ENCODE measurements around the gene FAM163B. TPM values are rescaled to one million over a fixed set of nuclear protein-coding genes. Genes with fewer than 3 reads are reported as not detected.

FAM163B gene
- polyA plus RNA-seq, 3 donors from 2014 or later = not detected

DNA sequence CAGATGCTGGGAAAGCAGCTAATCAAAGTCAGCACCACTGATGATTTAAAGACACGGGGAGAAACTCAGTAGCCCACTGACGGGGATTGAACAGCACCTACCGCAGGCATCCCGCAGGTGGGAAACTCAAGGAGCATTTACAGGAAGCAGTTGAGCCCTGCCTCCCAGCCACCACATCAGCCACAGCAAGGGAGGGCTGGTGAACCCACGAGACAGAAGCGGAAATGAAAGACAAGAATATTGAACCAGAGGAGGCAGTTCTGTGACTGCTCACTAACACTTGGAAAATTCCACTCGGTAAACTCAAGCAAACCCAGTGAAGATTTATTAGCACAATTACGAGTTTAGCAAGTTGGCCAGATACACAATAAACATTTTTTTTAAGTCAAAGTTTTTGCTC lies 10.6 kb upstream of the FAM163B start:
- H3K27me3 Mint-ChIP-seq (ENCODE audit: low read depth in 3 of 3) = peaks cover 5 to 14% (median 11%) of the 10 kb centered on the region in 3 donors
- H3K36me3 Mint-ChIP-seq = peaks cover 0 to 4% (median 0%) of the 10 kb centered on the region in 3 donors
- H3K27ac Mint-ChIP-seq = peak overlapping the region in 4 of 6 donors; percentile 2 to 55 (median 34)
- H3K4me1 Mint-ChIP-seq = peaks cover 36 to 43% of the 10 kb centered on the region in 2 donors
- H3K4me3 Mint-ChIP-seq = peak overlapping the region; percentile 55 to 72 (median 58)
- peaks cover 0 to 5% (median 1%) of the 10 kb centered on the region in 6 donors for H3K9me3 Mint-ChIP-seq
- peak; percentile 26 to 44 (median 32) for DNase-seq

DNA sequence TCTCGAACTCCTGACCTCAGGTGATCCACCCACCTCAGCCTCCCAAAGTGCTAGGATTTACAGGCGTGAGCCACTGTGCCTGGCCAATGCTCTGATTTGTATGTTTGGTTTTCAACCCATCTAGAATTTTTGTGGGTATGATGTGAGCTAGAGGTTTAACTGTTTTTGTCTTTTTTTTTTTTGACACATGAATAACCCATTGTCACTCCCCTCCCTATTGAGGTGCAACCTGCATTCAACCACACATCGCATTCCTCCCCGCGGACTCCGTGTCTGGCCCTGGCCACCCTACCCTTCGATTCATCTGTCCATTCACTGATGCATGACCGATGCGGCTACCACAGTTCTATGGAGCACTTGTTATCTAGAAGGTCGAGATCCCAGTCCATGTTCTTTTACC lies 9.5 kb upstream of the FAM163B start:
- Mint-ChIP-seq H3K4me3 (peak overlapping the region in 2 of 5 donors; percentile 12 to 22), H3K36me3 (no peaks in the 10 kb centered on the region), H3K27ac (peak overlapping the region in 1 of 6 donors; percentile 14), H3K4me1 (peaks cover 36 to 43% of the 10 kb centered on the region in 2 donors), H3K27me3 (ENCODE audit: low read depth in 3 of 3) (peaks cover 6 to 17% (median 7%) of the 10 kb centered on the region in 3 donors), H3K9me3 (peaks cover 0 to 3% (median 0%) of the 10 kb centered on the region in 6 donors)
- no peak for DNase-seq

DNA sequence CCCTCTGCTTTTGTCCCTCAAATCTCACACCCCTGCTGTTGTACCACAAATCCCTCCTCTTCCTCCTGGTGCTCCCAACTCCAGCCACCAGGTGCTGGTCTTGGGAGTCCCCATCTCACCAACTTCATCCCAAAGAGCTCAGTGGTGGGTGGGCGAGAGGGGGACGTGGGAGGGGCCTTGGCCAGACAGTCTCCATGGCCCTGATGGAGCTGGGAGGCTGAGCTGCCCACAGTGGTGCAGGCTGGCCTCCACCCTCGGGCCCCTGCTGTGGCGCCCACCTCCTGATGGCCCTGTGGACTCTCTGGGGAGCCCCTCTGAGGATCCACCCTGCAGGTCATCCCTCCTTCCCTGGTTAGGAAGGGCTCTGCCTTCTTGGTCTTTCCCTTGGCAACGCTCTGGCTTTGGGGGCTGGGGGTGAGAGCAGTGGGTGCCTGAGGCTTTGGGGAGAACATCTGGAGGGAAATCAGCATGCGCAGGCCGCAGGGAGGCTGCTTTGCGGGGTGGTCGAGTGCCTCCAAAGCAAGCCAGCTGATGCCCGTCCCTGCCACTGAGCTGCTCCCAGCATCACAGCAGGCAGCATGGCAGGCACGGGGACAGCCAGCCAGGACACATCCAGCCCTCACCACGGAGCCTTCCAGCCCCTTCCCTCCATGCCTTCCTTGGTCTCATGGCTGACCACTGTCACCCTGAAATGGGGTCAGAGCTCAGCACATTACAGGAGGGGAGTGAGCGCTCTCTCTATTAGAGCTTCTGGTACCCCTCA lies 7.6 kb upstream of the FAM163B start:
- H3K4me1 Mint-ChIP-seq = peaks cover 32 to 36% of the 10 kb centered on the region in 2 donors
- no peak for DNase-seq
- H3K27ac Mint-ChIP-seq = no peak overlapping the region
- H3K36me3 Mint-ChIP-seq = no peaks in the 10 kb centered on the region
- no peak overlapping the region for H3K4me3 Mint-ChIP-seq
- H3K27me3 Mint-ChIP-seq (ENCODE audit: low read depth in 3 of 3) = peaks cover 3 to 16% (median 8%) of the 10 kb centered on the region in 3 donors
- no peaks in the 10 kb centered on the region for H3K9me3 Mint-ChIP-seq

DNA sequence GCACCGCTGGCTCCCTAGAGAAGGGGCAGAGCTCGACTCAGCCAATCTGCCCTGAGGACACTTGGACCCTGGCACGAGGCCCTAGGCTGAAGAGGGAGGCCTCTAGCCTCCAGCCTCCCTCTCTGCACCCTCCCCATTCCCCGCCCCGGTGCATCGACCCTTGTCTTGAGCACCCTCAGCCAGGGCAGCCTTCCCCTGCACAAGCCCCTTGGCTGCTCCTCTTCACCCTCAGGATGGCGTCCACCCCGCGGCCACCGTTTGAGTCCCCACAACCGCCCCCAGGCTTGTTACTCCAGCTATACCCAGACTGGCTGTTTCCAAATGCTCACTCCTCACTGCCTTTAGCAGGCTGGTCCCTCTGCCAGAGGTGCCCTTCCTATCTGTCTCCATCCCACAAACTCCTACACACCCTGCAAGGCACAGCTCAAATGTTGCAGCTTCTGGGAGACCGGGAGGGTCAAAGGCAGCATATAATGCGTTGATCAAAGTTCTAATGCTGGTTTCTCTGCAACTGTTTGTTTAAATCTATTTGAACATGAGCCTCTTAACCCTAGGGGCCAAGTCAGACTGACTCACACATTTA lies 6.5 kb upstream of the FAM163B start:
- Mint-ChIP-seq H3K9me3 (no peaks in the 10 kb centered on the region), H3K36me3 (no peaks in the 10 kb centered on the region), H3K4me3 (no peak overlapping the region), H3K27ac (no peak overlapping the region), H3K27me3 (ENCODE audit: low read depth in 3 of 3) (peaks cover 3 to 19% (median 8%) of the 10 kb centered on the region in 3 donors), H3K4me1 (peaks cover 24 to 28% of the 10 kb centered on the region in 2 donors)
- no peak for DNase-seq

DNA sequence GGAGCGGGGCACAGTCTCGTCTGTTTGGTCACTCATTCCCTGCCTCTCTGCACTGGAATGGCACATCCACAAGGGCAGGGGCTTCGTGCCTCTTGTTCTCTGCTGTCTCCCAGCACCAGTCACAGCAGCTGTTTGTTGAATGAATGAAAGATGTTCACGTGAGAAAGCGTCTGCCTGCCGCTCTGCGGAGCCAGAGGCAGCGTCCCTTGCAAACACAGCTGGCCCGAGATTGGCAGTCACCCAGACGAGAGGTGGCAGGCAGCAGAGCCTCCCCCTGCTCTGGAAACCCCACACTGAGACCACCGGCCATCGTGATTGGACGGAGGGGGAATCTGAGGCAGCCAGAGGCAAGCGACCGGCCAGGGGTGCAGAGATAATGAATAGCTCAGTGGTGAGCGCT lies 6.0 kb upstream of the FAM163B start:
- no peaks in the 10 kb centered on the region for H3K9me3 Mint-ChIP-seq
- peaks cover 5 to 24% (median 13%) of the 10 kb centered on the region in 3 donors for H3K27me3 Mint-ChIP-seq (ENCODE audit: low read depth in 3 of 3)
- no peak for DNase-seq
- H3K36me3 Mint-ChIP-seq = no peaks in the 10 kb centered on the region
- H3K4me3 Mint-ChIP-seq = no peak overlapping the region
- H3K4me1 Mint-ChIP-seq = peaks cover 21 to 23% of the 10 kb centered on the region in 2 donors
- no peak overlapping the region for H3K27ac Mint-ChIP-seq

DNA sequence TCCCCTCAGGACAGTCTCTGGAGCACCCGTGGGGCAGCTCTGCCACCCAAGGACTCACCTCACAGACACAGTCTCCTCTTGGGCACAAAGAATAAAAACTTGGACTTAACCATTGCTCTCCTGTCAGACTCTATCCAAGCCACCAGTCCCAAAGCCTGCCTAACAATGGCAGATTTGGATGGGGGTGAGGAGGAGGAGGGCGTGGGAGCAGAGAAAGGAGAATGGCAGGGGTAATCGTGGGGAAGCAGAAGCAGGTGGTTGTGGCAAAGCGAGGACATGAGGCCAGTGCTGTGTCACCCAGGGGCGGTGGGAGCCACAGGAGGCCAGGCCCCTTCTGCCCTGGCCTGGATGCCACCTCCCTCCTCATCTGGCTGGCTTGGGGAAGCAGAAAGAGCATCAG lies 5.5 kb upstream of the FAM163B start:
- H3K9me3 Mint-ChIP-seq = no peaks in the 10 kb centered on the region
- H3K36me3 Mint-ChIP-seq = no peaks in the 10 kb centered on the region
- H3K27ac Mint-ChIP-seq = no peak overlapping the region
- H3K27me3 Mint-ChIP-seq (ENCODE audit: low read depth in 3 of 3) = peaks cover 3 to 28% (median 14%) of the 10 kb centered on the region in 3 donors
- no peak overlapping the region for H3K4me3 Mint-ChIP-seq
- no peak for DNase-seq
- H3K4me1 Mint-ChIP-seq = peaks cover 16 to 18% of the 10 kb centered on the region in 2 donors

DNA sequence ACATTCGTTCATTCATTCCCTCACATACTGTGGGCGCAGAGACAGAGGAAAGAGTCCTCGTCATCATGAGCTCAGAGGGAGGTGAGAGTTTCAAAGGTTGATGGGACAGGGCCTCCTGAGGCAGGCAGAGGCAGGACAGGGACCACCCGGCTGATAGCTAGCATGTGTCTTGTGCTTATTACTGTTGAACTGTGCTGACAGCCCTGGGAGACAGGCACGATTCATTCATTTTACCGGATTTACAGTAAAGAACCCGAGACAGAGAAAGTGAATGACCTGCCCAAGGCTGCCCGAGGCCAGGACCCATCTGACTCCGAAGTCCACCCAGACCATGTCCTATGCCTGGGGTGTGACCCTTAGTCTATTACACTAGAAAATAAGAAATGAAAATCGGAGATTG lies 4.9 kb upstream of the FAM163B start:
- Mint-ChIP-seq H3K4me3 (no peak overlapping the region), H3K27me3 (ENCODE audit: low read depth in 3 of 3) (peaks cover 3 to 28% (median 14%) of the 10 kb centered on the region in 3 donors), H3K36me3 (no peaks in the 10 kb centered on the region), H3K4me1 (peaks cover 12 to 13% of the 10 kb centered on the region in 2 donors), H3K27ac (no peak overlapping the region), H3K9me3 (no peaks in the 10 kb centered on the region)
- no peak for DNase-seq

DNA sequence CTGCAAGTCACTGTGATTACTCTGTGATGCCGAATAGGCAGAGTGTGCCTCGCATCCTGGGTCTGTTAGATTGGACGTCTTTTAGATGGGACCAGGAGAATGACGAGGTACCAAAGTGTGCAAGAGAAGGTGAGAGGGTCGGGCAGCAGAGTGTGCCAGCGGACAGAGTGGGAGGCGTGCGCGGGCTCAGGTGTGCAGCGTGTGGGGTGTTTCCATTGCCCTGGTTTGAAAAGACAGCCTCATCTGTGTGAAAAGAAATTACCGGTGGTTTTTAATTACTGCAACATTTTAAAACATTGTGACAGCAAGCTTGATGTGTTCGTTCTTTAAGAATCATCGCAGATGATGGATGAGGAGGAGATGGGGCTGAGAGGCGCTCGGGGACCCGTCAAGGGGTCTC lies 4.2 kb upstream of the FAM163B start:
- H3K4me3 Mint-ChIP-seq = no peak overlapping the region
- H3K27ac Mint-ChIP-seq = no peak overlapping the region
- H3K36me3 Mint-ChIP-seq = no peaks in the 10 kb centered on the region
- peaks cover 6 to 7% of the 10 kb centered on the region in 2 donors for H3K4me1 Mint-ChIP-seq
- no peak for DNase-seq
- peaks cover 5 to 27% (median 14%) of the 10 kb centered on the region in 3 donors for H3K27me3 Mint-ChIP-seq (ENCODE audit: low read depth in 3 of 3)
- no peaks in the 10 kb centered on the region for H3K9me3 Mint-ChIP-seq

DNA sequence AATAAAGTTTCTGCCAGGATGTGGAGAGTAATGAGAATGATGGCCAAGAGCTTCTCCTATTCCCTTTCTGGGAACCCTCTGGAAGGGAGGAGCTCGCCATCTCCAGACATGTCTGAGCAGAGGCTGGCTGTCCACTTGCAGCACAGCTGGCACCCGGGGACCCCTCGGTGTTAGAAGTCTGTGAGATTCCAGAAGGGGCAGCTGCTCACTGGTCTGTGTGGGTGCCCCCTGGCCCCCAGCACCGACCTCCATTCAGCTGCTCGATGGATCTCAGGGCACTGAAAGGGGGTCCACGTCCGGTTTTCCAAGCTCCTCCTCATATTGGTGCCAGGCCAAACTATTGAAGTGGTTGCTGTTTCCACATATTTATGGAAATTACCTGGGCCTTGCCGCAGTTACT lies 3.6 kb upstream of the FAM163B start:
- Mint-ChIP-seq H3K9me3 (no peaks in the 10 kb centered on the region), H3K4me1 (peaks cover 0 to 2% of the 10 kb centered on the region in 2 donors), H3K36me3 (no peaks in the 10 kb centered on the region), H3K27ac (no peak overlapping the region), H3K27me3 (ENCODE audit: low read depth in 3 of 3) (peaks cover 7 to 29% (median 17%) of the 10 kb centered on the region in 3 donors), H3K4me3 (no peak overlapping the region)
- no peak for DNase-seq

DNA sequence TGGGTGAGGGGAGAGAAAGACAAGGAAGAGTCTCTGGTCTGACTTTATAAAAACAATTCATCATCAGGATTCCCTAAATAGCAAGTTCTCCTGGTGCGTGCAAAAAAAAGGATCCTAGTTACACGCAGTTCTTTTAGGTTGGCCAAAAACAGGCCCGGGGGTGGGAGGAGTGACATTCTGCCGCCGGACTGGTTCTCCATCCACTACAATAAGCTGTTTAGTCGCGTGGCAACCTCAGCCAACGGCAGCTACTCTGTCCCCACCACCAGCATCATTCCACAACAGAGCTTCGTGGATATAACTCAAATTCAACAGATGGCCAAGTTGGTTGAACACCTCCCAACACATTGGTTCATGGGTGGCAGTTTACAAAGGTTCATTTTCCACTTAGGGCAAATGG lies 2.9 kb upstream of the FAM163B start:
- Mint-ChIP-seq H3K9me3 (no peaks in the 10 kb centered on the region), H3K27me3 (ENCODE audit: low read depth in 3 of 3) (peaks cover 7 to 25% (median 17%) of the 10 kb centered on the region in 3 donors), H3K27ac (no peak overlapping the region), H3K4me1 (peaks cover 0 to 2% of the 10 kb centered on the region in 2 donors), H3K4me3 (no peak overlapping the region), H3K36me3 (no peaks in the 10 kb centered on the region)
- DNase-seq = no peak

DNA sequence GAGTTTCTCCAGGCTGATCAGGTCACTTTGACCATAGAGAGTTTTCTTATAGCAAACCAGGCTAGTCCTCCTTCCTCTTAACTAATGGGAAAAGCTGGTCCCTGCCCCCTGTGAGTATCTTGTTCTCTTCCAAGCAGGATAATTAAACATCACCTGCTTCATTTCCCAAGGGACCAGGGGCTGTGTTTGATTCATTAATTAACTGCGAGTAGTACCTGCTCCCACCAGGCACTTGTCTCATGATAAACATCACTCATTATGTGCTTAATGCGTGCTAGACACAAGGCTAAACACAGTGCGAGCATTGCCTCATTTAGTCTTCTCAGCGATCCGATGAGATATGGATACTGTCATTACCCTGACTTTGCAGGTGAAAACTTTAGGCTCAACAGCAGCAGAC lies 1.7 kb upstream of the FAM163B start:
- no peak overlapping the region for H3K27ac Mint-ChIP-seq
- H3K27me3 Mint-ChIP-seq (ENCODE audit: low read depth in 3 of 3) = peaks cover 7 to 24% (median 15%) of the 10 kb centered on the region in 3 donors
- H3K9me3 Mint-ChIP-seq = no peaks in the 10 kb centered on the region
- DNase-seq = no peak
- H3K4me1 Mint-ChIP-seq = peaks cover 0 to 2% of the 10 kb centered on the region in 2 donors
- H3K4me3 Mint-ChIP-seq = no peak overlapping the region
- no peaks in the 10 kb centered on the region for H3K36me3 Mint-ChIP-seq

DNA sequence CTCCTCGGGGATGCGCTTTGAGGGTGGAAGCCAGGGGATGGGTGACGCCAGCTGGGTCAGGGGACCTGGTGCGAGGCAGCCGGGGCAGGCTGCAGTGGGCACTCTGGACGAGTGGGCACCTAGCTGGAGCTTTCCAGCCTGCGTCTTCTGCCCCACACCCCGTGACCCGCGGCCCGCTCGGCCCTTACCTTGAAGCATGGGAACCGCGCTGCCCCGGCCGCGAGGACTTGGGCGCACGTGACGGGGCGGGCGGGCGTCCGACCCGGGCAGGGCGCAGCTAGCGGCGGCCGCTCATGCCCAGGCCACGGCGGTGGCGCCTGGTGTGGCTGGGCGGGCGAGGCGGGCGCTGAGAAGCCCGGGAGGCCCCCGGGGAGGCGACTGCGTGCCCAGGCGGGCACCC lies 300 bp downstream of the FAM163B start:
- no peaks in the 10 kb centered on the region for H3K9me3 Mint-ChIP-seq
- H3K4me3 Mint-ChIP-seq = no peak overlapping the region
- H3K36me3 Mint-ChIP-seq = no peaks in the 10 kb centered on the region
- peaks cover 5% of the 10 kb centered on the region in 2 donors for H3K4me1 Mint-ChIP-seq
- peaks cover 7 to 28% (median 11%) of the 10 kb centered on the region in 3 donors for H3K27me3 Mint-ChIP-seq (ENCODE audit: low read depth in 3 of 3)
- no peak for DNase-seq
- H3K27ac Mint-ChIP-seq = no peak overlapping the region

DNA sequence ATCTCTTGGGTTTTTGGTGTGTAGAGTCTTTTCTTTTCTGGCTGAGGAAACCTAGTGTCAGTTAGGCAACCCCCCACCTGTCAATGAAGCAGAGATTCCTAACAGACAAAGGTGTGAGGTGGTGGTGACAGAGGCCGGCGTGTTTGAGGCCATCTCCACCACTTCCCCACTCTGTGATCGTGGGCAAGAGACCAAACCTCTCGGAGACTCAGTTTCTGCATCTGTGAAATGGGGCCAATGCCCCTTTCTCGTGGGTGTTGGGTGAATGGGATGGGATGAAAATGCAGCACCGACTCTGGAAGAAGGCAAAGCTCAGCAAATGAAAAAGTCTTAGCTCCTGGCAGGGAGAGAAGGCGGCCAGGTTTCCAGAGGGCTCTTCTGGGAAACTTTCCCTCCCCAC lies 807 bp downstream of the FAM163B start:
- Mint-ChIP-seq H3K27me3 (ENCODE audit: low read depth in 3 of 3) (peaks cover 7 to 26% (median 11%) of the 10 kb centered on the region in 3 donors), H3K4me1 (peaks cover 5% of the 10 kb centered on the region in 2 donors), H3K4me3 (peak overlapping the region in 1 of 5 donors; percentile 7), H3K27ac (no peak overlapping the region), H3K9me3 (no peaks in the 10 kb centered on the region), H3K36me3 (no peaks in the 10 kb centered on the region)
- no peak for DNase-seq

DNA sequence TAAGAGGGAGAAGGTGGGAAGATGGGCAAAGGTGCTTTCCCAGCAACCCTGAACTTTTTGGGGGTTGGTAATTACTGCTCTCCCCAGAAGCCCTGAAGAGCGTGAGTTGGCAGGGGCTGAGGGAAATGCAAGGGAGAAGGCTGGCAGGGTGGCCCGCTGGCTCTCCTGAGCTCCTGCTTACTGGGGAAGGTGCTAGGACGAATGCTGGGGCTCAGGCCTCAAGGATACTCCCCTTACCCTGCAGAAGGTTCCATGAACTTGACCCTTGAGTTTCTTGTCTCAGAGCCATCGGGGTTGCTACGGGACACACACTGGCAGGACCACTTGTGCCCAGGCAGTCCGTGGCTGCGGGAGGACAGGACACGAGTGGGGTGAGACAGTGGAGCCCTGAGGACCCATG lies 1.2 kb downstream of the FAM163B start:
- Mint-ChIP-seq H3K36me3 (no peaks in the 10 kb centered on the region), H3K27me3 (ENCODE audit: low read depth in 3 of 3) (peaks cover 7 to 22% (median 9%) of the 10 kb centered on the region in 3 donors), H3K27ac (no peak overlapping the region), H3K9me3 (no peaks in the 10 kb centered on the region), H3K4me1 (peaks cover 5% of the 10 kb centered on the region in 2 donors), H3K4me3 (no peak overlapping the region)
- no peak for DNase-seq

All from immature natural killer cell (primary cell).